GM19238 (cell line): Measurements from ENCODE around the gene ULK1.

Source experiments
- DNase-seq: peaks from one replicate; pipeline ENCODE4 v3.0.0; 2011; ENCODE audit warnings: low spot score; ENCODE audit not compliant: insufficient read length

The ULK1 gene

GRCh38 chr12:131907379-131908091 is 13.1 kb downstream of the ULK1 start:
- DNase-seq: no peak

- DNase-seq: no peak
Observed at GRCh38 chr12:131908092-131909080, 14.0 kb downstream of the ULK1 start.

- DNase-seq: no peak
Observed at GRCh38 chr12:131909081-131909751, 14.8 kb downstream of the ULK1 start.

- no peak for DNase-seq
Observed at GRCh38 chr12:131909752-131910219, 15.4 kb downstream of the ULK1 start.

GRCh38 chr12:131910302-131911027 is 16.0 kb downstream of the ULK1 start:
- no peak for DNase-seq

GRCh38 chr12:131911028-131911650 is 16.7 kb downstream of the ULK1 start:
- DNase-seq: no peak

- no peak for DNase-seq
Observed at GRCh38 chr12:131911851-131912477, 17.5 kb downstream of the ULK1 start.

- no peak for DNase-seq
Observed at GRCh38 chr12:131912518-131913274, 18.3 kb downstream of the ULK1 start.

GRCh38 chr12:131913666-131914065 is 19.2 kb downstream of the ULK1 start:
- no peak for DNase-seq

- DNase-seq: no peak
Observed at GRCh38 chr12:131914179-131914702, 19.8 kb downstream of the ULK1 start.

- no peak for DNase-seq
Observed at GRCh38 chr12:131915000-131915689, 20.7 kb downstream of the ULK1 start.

GRCh38 chr12:131915823-131916222 is 21.4 kb downstream of the ULK1 start:
- no peak for DNase-seq

GRCh38 chr12:131916306-131917138 is 22.1 kb downstream of the ULK1 start:
- DNase-seq: no peak

- peak; percentile 51 for DNase-seq
Observed at GRCh38 chr12:131917139-131917710, 22.8 kb downstream of the ULK1 start.

- no peak for DNase-seq
Observed at GRCh38 chr12:131917711-131918306, 23.4 kb downstream of the ULK1 start.

GRCh38 chr12:131918311-131919050 is 24.1 kb downstream of the ULK1 start:
- DNase-seq: no peak
